Panc1 (cell line): ENCODE data around the gene PZP. TPM values are rescaled to one million over a fixed set of nuclear protein-coding genes. Genes with fewer than 3 reads are reported as not detected.

Source experiments
- ATAC-seq: fragments of 200-7000 bp; cut with Tn5 transposase; 2 replicates; pipeline ENCODE4 v1.9.1; 2020; ENCODE audit warnings: mild to moderate bottlenecking, moderate library complexity
- BruUV-seq: library from RNA; stranded (reverse); fragments of 400-500 nt; replicated peaks from 2 replicates; lab custom pipeline; 2021; lab: Mats Ljungman, UMichigan
- CTCF ChIA-PET: fragments of 300-600 bp; sonication (Branson Sonifier 250); formaldehyde crosslinking; loops from one replicate; lab custom pipeline; 2022; ENCODE audit warnings: antibody characterized with exemption; lab: Charles Lee
- POLR2A ChIA-PET: fragments of 300-600 bp; sonication (Branson Sonifier 250); formaldehyde crosslinking; loops from one replicate; lab custom pipeline; 2022; ENCODE audit warnings: antibody characterized with exemption; lab: Charles Lee
- DNase-seq: peaks from one replicate; pipeline ENCODE4 v3.0.0-alpha.2; 2010; ENCODE audit warnings: low read depth, low spot score
- H3K27ac ChIP-seq: 2 replicates; pipeline ENCODE4 v1.5.1; 2011; ENCODE audit warnings: mild to moderate bottlenecking, low read length, inconsistent platforms
- H3K27me3 ChIP-seq: fragments of 200-500 bp; sonication (Bioruptor generic); 2 replicates; pipeline ENCODE4 v1.6.0; 2014; ENCODE audit warnings: low read length, inconsistent platforms; ENCODE audit not compliant: control insufficient read depth, insufficient read depth
- H3K36me3 ChIP-seq: fragments of 200-500 bp; sonication (Bioruptor generic); 2 replicates; pipeline ENCODE4 v1.5.1; 2014; ENCODE audit warnings: inconsistent platforms, mild to moderate bottlenecking, low read length, moderate library complexity; ENCODE audit not compliant: control insufficient read depth, insufficient read depth
- H3K4me1 ChIP-seq: 2 replicates; pipeline ENCODE4 v1.5.1; 2011; ENCODE audit warnings: inconsistent platforms, mild to moderate bottlenecking, low read length, moderate library complexity; ENCODE audit not compliant: control insufficient read depth, insufficient read depth
- H3K4me3 ChIP-seq, 2 experiments: 2 replicates each; pipeline ENCODE4 v1.5.1; 2011 to 2012; ENCODE audit warnings: low read depth in 2 of 2, low read length in 2 of 2, mild to moderate bottlenecking in 2 of 2, inconsistent platforms in 1 of 2, moderate library complexity in 1 of 2
- H3K9me3 ChIP-seq: fragments of 200-500 bp; sonication (Bioruptor generic); 2 replicates; pipeline ENCODE4 v1.5.1; 2014; ENCODE audit warnings: low read depth, mild to moderate bottlenecking, inconsistent platforms, low read length, moderate library complexity; ENCODE audit not compliant: control insufficient read depth, insufficient read depth
- CTCF ChIP-seq: fragments of 450-650 bp; IDR thresholded peaks from 2 replicates; pipeline ENCODE4 v1.5.1; 2017; ENCODE audit warnings: mild to moderate bottlenecking
- POLR2AphosphoS5 ChIP-seq: IDR thresholded peaks from 2 replicates; pipeline ENCODE4 v1.6.1; 2012; ENCODE audit warnings: mild to moderate bottlenecking, low read depth, low read length, moderate library complexity
- REST ChIP-seq, 2 experiments: IDR thresholded peaks; 2 replicates each; pipeline ENCODE4 v1.6.1; 2011 to 2012; ENCODE audit warnings: low read depth in 2 of 2, control low read depth in 1 of 2, low read length in 1 of 2, mild to moderate bottlenecking in 1 of 2, moderate library complexity in 1 of 2; ENCODE audit not compliant: insufficient read depth in 1 of 2
- SIN3A ChIP-seq: IDR thresholded peaks from 2 replicates; pipeline ENCODE4 v1.6.1; 2012; ENCODE audit warnings: low read depth, mild to moderate bottlenecking, low read length, moderate library complexity, borderline replicate concordance; ENCODE audit not compliant: insufficient read depth
- TCF7L2 ChIP-seq: IDR thresholded peaks from 2 replicates; pipeline ENCODE4 v1.6.1; 2011; ENCODE audit warnings: mild to moderate bottlenecking, low read depth, low read length, inconsistent platforms
- in situ Hi-C: cut with HindIII; loops from 2 replicates; pipeline ENCODE4 v1.10.0; 2016; ENCODE audit warnings: low sequenced_read_pairs, low pct_unique_long_range_greater_than_20kb
- intact Hi-C: fragments of 100-400 bp; cut with micrococcal nuclease; formaldehyde crosslinking; loops from one replicate; pipeline ENCODE4 v1.10.0; 2022; ENCODE audit not compliant: unreplicated experiment
- total RNA-seq: library from RNA; stranded (reverse); gene quantifications from one replicate; pipeline ENCODE4 v1.2.1, GENCODE V29; 2021; ENCODE audit not compliant: unreplicated experiment

PZP gene
- total RNA-seq, 1 experiment from 2014 or later: not detected

GRCh38 chr12:9124383-9125031, 83.7 kb downstream of the PZP start:
- no peak for TF ChIP-seq TCF7L2
- no peak for TF ChIP-seq SIN3A
- no peak for TF ChIP-seq POLR2AphosphoS5
- no peak for TF ChIP-seq CTCF
- no peak for TF ChIP-seq REST (IDR thresholded peaks at IDR 0.05; ENCODE audit: insufficient read depth in 1 of 2, low read depth in 2 of 2, low read length in 1 of 2)
- CTCF ChIA-PET: no interaction called here
- Histone ChIP-seq H3K4me1 (peaks cover 2% of the 10 kb centered on the region; the same call in 1 of the 2 replicates), H3K4me3 (no peak overlapping the region), H3K36me3 (no peaks in the 10 kb centered on the region), H3K27me3 (no peaks in the 10 kb centered on the region), H3K9me3 (no peaks in the 10 kb centered on the region), H3K27ac (no peak overlapping the region)
- no TSS peak for BruUV-seq
- no peak for ATAC-seq
- no peak for DNase-seq
- in situ Hi-C loops: no loop called here
- POLR2A ChIA-PET: no interaction called here
- intact Hi-C loops: no loop called here

- Histone ChIP-seq H3K27ac (no peak overlapping the region), H3K36me3 (no peaks in the 10 kb centered on the region), H3K4me3 (no peak overlapping the region), H3K4me1 (peaks cover 2% of the 10 kb centered on the region; the same call in 1 of the 2 replicates), H3K27me3 (no peaks in the 10 kb centered on the region; the same call in 1 of the 2 replicates), H3K9me3 (no peaks in the 10 kb centered on the region)
- TF ChIP-seq SIN3A (no peak), CTCF (no peak), POLR2AphosphoS5 (no peak), TCF7L2 (no peak), REST (IDR thresholded peaks at IDR 0.05; ENCODE audit: insufficient read depth in 1 of 2, low read depth in 2 of 2, low read length in 1 of 2) (no peak)
- ATAC-seq: no peak
- intact Hi-C loops (no loop called here), in situ Hi-C loops (no loop called here)
- DNase-seq: no peak
- no TSS peak for BruUV-seq
- CTCF ChIA-PET: no interaction called here
- POLR2A ChIA-PET: no interaction called here
Measured at GRCh38 chr12:9123781-9124382, 84.3 kb downstream of the PZP start.
